Kidney glomerular epithelial cell (primary cell): ENCODE measurements around the gene ZBTB9.

Source experiments
- DNase-seq: peaks from one replicate; lab custom pipeline; 2025; lab: John Stamatoyannopoulos, UW

Gene ZBTB9, protein sequence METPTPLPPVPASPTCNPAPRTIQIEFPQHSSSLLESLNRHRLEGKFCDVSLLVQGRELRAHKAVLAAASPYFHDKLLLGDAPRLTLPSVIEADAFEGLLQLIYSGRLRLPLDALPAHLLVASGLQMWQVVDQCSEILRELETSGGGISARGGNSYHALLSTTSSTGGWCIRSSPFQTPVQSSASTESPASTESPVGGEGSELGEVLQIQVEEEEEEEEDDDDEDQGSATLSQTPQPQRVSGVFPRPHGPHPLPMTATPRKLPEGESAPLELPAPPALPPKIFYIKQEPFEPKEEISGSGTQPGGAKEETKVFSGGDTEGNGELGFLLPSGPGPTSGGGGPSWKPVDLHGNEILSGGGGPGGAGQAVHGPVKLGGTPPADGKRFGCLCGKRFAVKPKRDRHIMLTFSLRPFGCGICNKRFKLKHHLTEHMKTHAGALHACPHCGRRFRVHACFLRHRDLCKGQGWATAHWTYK

DNA sequence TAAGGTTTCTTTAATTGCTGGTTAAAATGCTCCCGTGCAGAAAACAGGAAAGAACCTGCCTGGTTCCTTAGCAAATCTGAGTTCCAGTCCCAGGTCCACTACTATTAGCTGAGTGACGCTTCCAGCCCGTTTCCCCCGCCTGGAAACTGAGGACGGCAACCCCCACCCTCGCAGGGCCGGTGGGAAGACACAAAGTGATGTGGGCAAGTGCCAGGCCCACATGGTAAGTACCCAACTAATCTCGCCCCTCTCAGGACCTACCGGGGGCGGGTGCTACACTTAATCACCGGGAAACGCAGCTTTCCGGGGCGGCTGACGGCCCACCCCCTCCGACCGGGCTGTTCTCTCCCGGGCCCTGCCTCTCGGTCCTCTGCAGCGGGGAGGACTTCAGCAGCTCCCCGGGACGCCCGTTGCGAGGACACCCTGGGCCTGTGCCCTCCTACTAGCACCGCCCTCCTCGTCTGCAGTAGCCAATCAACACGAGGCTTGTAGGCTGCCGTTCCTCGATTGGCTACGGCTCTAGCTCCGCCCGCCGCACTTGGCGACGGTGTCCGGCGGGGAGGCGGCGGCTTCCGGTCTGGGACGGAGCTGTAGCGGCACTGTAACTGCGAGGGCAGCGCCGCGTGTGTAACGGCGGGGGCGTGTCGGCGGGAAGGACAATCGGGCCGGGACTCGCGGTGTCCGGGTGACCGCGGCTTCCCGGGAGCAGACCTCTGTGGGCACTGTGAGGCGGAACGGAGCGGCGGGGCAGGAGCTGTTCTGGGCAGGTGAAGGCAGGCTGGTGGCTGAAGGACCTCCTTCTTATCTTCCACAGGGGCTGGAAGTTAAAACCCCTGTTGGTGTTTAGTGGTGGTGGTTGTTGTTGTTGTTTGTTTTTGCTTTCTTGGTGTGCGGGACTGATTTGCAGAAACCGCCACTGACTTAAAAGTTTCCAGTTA lies at the start of gene ZBTB9:
Gene ZBTB9 (plus strand): TSS at position 568 of the 938 bp plus-strand sequence. CDS start 525 bp downstream, outside the sequence.
- DNase-seq: peak; percentile 94

DNA sequence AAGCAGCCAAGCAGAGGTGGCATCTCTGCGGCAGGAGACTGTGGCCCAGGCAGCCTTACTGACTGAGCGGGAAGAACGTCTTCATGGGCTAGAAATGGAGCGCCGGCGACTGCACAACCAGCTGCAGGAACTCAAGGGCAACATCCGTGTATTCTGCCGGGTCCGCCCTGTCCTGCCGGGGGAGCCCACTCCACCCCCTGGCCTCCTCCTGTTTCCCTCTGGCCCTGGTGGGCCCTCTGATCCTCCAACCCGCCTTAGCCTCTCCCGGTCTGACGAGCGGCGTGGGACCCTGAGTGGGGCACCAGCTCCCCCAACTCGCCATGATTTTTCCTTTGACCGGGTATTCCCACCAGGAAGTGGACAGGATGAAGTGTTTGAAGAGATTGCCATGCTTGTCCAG lies 49.5 kb upstream of the ZBTB9 start:
- DNase-seq: no peak

GRCh38 chr6:33405386-33405940 lies 48.9 kb upstream of the ZBTB9 start:
- DNase-seq: no peak

DNA sequence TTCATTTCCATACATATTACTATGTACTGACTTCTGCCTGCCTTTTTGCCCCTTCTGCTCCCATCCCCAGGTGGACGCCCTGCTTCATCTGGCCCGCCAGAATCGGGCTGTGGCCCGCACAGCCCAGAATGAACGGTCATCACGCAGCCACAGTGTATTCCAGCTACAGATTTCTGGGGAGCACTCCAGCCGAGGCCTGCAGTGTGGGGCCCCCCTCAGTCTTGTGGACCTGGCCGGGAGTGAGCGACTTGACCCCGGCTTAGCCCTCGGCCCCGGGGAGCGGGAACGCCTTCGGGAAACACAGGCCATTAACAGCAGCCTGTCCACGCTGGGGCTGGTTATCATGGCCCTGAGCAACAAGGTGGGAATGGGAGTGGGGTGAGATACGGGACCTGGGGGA lies 48.2 kb upstream of the ZBTB9 start:
- DNase-seq: no peak

GRCh38 chr6:33407132-33407718 lies 47.2 kb upstream of the ZBTB9 start:
- DNase-seq: peak; percentile 26

DNA sequence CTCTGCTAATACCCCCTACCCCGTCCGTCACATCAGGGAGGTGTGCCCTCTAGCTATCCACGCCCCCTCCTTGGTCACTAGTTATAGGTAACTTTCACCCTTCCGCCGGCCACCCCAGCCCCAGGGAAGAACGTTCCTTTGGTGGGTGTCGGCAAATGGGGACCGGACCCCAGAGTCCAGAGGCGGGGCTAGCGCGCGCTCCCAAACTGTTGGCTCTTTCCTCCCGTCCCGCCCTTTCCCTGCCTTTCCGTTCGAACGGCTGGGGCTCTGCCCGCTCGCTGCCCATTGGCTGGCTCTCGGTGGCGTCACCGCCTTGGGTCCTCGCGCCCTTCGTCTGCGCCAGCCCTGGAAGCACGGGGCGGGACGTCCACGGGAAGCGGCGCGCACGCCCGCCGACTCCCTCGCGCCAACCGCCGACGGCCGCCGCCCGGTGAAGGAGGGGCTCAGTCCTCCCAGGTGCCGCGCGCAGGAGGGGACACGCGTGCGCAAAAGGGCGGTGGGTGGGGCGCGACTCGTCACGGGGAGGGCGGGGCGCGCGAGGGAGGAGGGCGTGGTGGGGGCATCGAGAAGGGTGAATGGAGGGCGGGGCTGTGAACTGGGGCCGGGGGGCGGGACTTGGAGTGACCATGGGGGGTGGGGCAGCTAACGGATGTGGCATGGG lies 44.2 kb upstream of the ZBTB9 start:
- peak; percentile 92 for DNase-seq

DNA sequence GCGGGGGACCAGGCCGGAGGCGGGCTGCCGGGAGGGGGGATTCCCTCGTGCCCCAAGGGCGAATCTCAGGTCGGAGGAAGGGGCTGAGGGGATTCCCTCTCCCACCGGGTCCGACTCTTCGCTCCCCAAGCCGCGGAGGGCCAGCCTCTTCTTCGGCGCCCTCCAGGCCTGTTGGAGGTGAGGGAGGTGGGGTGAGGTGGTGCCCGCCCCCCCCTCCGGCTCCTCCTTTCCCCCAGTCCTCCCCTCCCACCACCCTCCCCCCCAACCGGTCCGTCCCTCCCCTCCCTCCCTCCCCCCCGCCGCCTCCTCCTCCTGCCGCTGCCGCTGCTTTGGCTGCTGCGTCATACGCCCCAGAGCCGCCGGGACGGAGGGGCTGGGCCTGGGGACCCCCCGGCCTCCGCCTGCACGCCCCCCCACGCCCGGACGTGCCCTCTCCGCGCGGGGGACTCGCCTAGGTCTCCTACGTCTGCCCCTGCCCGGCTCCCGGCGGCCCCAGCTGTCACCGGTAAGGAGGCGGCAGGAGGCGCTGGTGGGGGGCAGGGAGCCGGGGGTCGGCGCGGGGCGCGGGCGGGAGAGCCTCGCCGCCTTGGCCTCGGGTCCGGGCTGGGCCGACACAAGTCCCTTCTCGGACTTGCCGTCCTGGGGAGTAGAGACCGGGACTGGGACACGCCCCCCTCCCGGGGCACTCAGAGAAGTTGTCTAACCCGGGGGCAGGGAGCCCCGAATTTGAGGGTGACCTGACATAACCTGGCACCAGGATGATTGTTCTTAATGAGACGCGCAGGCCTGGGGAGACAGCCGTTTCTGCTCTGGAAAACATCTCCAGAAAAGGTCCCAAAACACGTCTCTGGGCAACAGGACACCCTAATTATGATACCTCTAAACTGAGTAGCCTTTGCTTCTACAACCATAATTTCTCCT lies 43.4 kb upstream of the ZBTB9 start, which contains the start of gene PHF1:
Gene PHF1 (plus strand): TSS at position 304 of the 921 bp plus-strand sequence. CDS start 1,250 bp downstream, outside the sequence.
- peak; percentile 73 for DNase-seq

DNA sequence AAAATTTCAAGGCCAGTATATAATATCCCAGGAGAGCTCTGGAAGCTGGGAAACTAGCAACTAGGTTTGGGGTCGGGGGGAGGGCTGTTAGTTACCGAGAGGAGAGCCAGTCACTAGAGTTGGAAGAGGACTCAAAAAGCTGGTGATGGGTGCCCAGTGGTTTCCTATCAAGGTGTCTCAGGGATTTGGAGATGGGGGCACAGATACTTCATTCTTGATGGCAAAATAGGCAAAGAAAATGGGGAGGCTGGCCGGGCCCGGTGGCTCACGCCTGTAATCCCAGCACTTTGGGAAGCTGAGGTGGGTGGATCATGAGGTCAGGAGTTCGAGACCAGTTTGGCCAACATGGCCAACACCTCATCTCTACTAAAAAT lies 42.8 kb upstream of the ZBTB9 start:
- no peak for DNase-seq

GRCh38 chr6:33412140-33413009 lies 42.0 kb upstream of the ZBTB9 start:
- no peak for DNase-seq

GRCh38 chr6:33413241-33414120 lies 40.9 kb upstream of the ZBTB9 start:
- no peak for DNase-seq

DNA sequence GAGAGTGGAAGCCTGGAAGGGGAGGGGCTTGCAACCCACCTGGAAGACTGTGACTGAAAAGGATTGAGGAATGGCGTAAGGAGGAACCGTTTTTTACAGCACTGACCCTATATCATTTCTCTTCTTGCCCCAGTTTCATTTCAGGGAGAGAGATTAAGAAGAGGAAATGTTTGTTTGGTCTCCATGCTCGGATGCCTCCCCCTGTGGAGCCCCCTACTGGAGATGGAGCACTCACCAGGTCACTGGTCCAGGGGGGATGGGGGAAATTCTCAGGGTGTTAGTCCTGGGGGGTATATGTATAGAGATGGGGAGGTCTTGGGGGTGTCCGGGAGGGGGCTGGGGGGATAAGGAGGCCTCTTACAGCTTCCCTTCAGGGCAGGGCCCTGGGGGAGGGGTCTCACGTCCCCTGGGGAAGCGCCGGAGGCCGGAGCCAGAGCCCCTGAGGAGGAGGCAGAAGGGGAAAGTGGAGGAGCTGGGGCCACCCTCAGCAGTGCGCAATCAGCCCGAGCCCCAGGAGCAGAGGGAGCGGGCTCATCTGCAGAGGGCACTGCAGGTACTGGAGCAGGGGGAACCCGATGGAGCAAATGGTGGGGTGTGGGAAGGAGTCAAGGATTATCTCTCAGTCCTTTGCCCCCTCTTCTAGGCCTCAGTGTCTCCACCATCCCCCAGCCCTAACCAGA lies 39.6 kb upstream of the ZBTB9 start:
- no peak for DNase-seq

DNA sequence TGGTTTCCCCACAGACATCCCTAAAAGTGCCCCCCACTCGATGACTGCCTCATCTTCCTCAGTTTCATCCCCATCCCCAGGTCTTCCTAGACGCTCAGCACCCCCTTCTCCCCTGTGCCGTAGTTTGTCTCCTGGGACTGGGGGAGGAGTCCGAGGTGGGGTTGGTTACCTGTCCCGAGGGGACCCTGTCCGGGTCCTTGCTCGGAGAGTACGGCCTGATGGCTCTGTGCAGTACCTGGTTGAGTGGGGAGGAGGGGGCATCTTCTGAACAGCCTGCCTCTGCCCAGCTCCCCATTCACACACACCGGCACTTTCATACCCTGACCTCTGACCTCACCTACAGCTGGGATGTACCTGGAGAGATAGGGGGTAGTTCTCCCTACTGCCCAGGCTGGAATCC lies 38.5 kb upstream of the ZBTB9 start:
- DNase-seq: no peak

DNA sequence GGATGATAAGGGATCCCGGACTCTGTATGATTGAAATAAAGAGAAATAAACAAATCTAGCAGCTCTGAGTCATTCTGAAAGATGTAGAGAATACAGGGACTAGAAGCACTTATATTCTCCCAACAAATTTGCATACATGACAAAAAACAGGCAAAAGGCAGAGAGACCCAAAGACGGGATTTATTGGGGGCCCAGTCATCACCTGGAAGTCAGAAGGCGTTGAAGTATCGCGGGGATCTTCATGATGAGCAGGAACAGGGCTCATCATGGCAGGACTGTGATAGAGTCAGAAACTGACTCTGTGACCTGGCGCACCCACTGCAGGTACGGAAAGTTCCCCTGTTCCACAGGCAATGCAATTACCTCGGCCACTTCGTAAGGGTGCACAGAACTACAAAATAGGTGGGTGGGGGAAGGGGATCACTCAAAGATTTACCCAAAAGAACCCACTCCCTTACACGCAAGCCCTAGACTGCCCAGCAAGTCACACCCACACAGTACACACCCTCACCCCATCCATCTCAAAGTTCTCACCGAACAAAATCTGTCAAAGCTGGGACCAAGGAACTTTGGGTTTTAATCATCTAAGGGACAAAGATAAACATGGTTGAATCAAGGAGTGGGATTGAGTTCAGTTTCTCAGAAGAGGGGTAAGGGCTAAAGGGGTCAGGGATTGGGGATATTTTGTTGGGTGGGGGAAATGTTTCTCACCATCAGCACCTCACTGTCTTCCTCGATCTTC lies 37.8 kb upstream of the ZBTB9 start:
- no peak for DNase-seq

DNA sequence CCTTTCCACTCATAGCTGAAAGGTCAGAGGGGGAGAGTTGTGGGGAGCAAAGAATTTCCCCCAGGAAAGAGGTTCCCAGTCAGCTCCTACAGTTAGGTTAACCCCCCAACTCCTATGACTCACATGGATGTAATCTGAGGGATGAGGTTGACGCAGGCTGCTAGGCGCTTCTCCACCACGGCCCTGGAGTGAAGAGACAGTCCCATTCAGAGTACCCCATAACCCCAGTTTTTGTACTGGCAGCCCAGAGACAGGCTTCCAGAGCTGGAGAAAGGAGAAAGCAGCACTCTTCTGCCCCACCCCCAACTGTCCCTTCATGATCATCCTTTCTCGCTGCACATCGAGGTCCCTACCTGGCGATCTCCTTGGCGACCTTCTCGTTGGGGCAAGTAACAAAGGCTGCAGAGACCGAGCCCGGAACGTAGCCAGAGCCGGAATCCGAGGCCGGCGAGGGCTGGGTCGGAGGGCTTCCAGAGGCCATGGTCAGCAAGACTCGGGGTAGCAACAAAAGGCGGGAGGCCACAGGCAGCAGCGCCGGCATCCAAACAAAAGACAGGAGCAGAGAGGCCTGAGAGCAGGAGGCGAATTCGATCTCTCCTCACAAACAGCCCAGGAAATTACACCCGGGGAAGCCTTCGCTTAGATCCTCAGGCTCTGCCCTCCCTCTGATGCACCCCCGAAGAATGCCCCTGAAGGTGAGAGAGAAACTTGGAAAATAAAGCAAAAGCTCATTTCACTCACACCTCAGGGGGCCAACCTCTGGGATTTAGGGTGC lies 37.1 kb upstream of the ZBTB9 start:
- DNase-seq: peak; percentile 47

- DNase-seq: peak; percentile 98
Observed at GRCh38 chr6:33417903-33418689, 36.3 kb upstream of the ZBTB9 start, which contains the start of gene CUTA. Gene CUTA, minus strand, starts transcription at chr6:33418107. Its CDS starts 107 bp downstream, at chr6:33418000.
